HTR-8/SVneo (cell line): Measurements from ENCODE around the gene KIF3B.
"Not testable (repeated sequence)": the region's sequence is repeated elsewhere in the genome, so short reads cannot be mapped to it uniquely, and the experiment has no call there.

ENCODE experiments used
- DNase-seq: peaks from one replicate; pipeline ENCODE4 v3.0.0; 2011; ENCODE audit warnings: low spot score, mixed read lengths; ENCODE audit not compliant: insufficient read length
- FAIRE-seq: peaks from 2 replicates; lab custom pipeline; 2011; peaks lifted over from hg19 to GRCh38; lab: Jason Lieb, UNC

Gene KIF3B

DNA sequence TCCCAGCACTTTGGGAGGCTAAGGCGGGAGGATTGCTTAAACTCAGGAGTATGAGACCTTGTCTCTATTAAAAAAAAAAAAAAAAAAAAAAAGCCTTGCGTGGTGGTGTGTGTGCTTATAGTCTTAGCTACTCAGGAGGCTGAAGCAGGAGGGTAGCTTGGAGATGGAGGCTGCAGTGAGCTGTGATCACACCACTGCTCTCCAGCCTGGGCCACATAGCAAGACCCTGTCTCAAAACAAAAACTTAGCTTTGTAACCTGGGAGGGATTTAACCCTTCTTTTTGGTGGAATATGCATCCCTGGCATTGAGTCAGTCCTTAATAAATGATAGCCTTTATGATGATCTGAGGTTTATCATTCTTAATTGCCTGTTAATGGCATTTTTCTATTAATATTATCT, 93.4 kb downstream of the KIF3B start:
- no peak for FAIRE-seq
- no peak for DNase-seq

DNA sequence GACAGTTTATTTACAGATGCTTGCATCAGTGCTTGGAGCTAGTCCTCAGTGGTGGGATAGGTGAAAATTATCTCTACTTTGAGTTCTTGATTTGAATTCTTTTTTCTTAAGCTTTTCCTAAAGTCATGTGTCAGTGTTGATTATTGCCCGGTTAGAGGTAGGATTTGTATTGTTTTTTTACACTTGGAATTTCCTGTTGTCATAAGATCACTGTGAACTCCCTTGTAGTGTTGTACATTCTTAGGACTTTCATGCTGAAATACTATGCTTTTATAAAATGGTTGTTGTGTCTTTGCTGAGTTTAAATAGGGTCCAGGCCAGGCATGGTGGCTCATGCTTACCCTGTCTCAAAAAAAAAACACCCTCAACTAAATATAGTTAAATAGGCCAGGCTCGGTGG, 101.0 kb downstream of the KIF3B start:
- DNase-seq (no peak), FAIRE-seq (no peak)

GRCh38 chr20:32380037-32380436, 102.6 kb downstream of the KIF3B start:
- FAIRE-seq, DNase-seq: not testable (repeated sequence)

- no peak for DNase-seq
- FAIRE-seq: no peak
Measured at GRCh38 chr20:32380745-32381144, 103.3 kb downstream of the KIF3B start.

DNA sequence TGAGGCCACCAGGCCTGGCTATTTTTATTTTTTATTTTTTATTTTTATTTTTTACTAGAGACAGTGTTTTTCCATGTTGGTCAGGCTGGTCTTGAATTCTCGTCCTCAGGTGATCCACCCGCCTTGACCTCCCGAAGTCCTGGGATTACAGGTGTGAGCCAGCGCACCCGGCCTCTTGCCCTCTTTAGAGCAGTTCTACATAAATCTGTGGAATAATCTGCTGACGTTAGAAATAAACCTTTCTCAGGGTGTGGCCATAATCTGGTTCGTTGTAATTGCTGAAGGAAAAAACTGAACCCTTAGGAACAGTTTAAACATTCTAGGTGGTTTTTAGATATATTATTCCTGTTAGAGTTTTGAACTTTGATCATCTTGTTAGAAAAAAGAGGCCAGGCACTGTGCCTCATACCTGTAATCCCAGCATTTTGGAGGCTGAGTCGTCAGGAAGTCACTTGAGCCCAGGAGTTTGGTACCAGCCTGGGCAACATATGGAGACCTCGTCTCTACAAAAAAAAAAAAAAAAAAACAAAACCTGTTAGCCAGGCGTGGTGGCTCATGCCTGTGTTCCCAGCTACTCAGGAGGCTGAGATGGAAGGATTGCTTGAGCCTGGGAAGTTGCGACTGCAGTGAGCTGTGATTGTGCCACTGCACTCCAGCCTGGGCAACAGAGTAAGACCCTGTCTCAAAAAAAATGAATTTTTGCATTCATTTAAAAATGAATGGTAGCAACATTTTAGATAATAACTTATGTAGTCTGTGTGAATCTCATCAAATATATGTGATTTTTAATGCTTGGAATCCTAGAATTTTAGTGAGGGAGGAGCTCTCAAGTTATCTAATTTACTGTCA, 104.9 kb downstream of the KIF3B start:
- FAIRE-seq (no peak), DNase-seq (no peak)

GRCh38 chr20:32383441-32383840, 106.0 kb downstream of the KIF3B start:
- not testable (repeated sequence) for FAIRE-seq, DNase-seq
